Measurements from ENCODE around the gene NT5M.
A peak's percentile ranks its signal among the peaks of the same experiment; 100 is the strongest.

NT5M gene

DNA sequence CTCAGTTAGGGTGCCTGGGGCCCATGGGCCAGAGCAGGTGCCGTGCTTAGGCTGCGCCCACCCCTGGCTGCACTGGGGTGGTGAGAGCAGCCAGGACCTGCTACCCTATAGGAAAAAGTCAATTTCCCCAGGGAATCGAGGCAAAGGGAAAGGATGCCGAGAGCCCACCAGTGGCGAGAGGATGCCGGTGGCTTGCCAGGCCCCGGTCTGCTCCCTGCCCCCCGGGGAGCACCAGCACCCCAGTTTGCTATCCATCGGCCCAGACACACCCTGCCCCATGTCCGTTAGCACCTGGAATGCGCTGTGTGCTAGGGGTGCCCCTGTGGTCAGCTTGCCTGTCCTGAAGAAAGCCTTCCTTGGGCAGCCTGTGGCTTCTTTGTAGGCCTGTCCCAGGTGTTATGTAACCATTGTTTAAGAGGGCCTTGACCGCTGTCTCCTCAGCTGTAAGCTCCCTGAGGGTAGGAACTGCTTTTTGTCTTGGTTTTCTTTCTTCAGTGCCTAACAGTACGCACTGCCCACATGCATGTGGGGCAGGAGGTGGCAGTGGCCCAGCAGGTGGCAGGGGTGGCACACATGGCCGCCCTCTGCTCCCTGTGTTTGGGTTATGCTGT is 40.8 kb downstream of the NT5M start:
- no peak for DNase-seq

DNA sequence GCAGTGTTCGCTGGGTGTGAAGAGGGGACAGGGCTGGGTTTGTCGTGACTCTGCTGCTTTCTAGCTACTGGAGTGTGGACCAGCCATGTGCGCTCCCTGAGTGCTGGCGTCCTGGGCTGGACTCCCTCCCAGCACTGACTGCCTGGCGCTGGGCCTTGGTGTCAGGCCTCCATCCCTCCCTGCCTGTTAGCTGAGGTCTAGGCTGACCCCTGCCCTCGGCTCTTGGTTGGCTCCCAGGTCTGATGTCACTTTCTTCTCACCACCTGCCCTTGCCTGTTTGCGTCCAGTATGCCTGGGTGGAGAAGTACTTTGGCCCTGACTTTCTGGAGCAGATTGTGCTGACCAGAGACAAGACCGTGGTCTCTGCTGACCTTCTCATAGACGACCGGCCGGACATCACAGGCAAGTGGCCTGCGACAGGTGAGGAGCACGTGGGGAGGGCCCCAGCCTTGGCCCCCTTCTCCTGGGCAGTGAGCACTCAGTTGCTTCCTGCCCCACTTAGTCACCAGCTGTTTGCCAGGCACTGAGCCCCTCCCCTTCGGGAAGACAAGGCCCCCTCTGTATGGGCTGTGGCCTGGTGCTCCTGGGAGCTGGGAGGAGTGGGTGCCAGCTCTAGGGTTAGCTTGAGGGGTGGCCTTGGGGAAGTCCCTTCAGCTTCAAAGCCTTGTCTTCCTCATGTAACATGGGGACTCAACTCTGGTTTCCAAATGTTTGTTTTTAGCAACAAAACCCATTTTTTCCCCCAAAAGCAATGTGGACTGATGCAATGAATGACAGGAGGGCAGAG is 41.5 kb downstream of the NT5M start:
- no peak for DNase-seq

DNA sequence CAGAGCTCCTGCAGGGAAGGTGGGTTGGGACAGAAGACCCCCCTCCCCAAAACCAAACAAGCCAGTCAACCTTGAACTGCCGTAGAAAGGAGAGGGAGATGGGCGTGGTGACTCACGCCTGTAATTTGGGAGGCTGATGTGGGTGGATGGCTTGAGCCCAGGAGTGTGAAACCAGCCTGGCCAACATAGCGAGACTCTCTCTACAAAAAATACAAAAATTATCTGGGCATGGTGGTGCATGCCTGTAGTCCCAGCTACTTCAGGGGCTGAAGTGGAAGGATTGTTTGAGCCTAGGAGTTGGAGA is 42.1 kb downstream of the NT5M start:
- DNase-seq = no peak

DNA sequence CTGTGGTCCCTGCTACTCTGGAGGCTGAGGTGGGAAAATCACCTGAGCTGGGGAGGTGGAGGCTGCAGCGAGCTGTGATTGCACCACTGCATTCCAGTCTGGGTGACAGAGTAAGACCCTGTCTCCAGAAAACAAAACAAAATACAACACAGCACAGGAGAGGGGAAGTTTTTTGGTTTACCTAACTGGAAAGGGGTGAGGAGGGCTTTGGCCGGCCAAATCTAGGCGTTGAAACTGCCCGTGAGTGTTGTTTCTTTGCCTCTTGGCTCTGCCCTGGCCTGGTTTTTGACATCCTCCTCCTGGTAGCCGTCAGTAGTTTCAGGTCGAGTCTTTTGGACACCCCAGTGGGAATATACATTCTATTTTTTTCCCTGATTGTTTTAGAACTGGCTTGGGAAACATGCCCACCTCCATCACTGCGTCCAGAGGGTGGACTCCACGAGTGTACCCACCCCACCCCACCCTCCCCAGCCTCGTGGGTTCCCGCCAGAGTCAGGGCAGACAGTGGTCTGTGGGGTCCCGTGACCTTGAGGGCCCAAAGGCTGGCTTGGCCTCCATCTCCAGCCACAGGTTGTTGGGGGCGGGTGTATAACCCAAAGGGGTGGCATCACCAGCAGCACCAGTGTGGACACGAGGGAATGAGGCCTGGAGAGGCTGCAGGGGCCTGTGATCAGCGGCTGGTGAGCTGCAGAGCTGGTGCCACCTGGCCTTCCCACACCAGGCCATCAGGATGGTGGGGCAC is 42.7 kb downstream of the NT5M start:
- DNase-seq = no peak

GRCh38 chr17:17346428-17347233 is 43.5 kb downstream of the NT5M start:
- no peak for DNase-seq

DNA sequence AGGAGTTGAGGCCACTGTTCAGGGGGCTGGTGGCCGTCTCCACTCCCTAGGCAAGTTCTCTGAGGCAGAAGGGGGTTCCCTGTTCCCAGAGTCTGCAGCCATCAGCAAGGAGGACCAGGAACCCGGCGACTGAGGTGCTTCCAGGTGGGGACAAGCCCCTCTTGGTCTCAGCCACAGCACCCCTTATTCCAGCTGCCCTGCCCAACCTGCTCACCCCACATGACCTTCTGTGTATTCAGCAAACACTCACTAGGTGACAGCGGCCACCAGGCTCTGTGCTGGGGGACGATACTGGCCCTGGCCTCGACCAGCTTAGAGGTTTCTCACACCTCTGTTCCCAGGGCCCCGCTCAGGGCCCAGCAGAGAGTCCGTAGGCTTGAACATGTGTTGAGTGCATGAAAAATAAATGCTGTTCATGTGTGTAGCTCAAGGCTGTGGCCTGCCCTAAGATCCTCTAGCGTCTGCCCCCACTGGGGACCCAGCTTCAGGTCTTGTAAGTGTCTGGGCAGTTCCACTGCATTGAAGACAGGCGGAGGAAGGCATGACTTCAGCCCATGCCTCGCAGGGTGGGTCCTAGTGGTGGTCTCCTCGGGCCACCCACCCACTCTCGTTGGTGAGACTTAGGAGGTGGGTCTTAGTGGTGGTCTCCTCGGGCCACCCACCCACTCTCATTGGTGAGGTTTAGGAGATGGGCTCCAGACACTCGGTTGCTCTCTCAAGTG is 44.2 kb downstream of the NT5M start:
- DNase-seq = no peak

DNA sequence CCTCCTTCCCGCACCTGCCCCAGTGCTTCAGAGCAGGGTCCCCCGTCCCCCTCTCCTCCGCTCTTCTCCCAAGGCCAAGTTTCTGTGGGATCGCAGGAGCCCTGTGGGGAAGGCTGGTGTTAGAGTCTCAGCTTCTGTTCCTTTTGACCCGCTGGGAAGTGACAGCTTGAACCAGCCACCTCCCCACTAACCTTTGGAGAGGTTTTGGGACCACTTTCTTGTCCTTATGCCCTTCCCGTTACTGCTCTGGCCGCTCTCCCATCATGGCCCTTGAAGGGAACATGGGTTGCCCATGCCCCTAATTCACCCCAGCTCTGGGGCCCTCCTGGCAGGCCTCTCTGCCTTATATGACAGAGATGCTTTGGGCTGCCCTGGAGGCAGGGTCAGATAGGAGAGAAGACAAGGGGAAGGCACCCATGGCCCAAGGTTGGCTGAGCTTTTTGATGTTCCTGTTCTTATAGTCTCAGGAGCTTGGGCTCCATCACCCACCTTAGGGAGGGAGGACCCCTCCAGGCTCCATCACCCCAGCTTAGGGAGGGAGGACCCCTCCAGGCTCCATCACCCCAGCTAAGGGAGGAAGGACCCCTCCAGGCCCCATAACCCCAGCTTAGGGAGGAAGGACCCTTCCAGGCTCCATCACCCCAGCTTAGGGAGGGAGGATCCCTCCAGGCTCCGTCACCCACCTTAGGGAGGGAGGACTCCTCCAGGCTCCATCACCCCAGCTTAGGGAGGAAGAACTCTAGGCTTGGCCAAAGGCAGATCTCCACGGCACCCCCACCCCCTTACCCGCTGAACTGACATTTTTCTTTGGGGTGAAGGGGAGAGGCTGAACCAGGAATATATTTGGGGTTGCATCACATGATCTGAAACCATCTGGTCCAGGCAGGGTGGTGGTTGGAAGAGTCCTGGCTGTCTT is 45.0 kb downstream of the NT5M start:
- DNase-seq = no peak

- no peak for DNase-seq
These were observed 45.9 kb downstream of the NT5M start for GRCh38 chr17:17348872-17349723.

GRCh38 chr17:17349724-17350106 is 46.5 kb downstream of the NT5M start:
- DNase-seq = no peak

GRCh38 chr17:17350491-17351355 is 47.5 kb downstream of the NT5M start:
- DNase-seq = no peak

- DNase-seq = no peak
These were observed 48.3 kb downstream of the NT5M start for GRCh38 chr17:17351356-17351891.

- DNase-seq = no peak
These were observed 49.0 kb downstream of the NT5M start for GRCh38 chr17:17351901-17352781.

DNA sequence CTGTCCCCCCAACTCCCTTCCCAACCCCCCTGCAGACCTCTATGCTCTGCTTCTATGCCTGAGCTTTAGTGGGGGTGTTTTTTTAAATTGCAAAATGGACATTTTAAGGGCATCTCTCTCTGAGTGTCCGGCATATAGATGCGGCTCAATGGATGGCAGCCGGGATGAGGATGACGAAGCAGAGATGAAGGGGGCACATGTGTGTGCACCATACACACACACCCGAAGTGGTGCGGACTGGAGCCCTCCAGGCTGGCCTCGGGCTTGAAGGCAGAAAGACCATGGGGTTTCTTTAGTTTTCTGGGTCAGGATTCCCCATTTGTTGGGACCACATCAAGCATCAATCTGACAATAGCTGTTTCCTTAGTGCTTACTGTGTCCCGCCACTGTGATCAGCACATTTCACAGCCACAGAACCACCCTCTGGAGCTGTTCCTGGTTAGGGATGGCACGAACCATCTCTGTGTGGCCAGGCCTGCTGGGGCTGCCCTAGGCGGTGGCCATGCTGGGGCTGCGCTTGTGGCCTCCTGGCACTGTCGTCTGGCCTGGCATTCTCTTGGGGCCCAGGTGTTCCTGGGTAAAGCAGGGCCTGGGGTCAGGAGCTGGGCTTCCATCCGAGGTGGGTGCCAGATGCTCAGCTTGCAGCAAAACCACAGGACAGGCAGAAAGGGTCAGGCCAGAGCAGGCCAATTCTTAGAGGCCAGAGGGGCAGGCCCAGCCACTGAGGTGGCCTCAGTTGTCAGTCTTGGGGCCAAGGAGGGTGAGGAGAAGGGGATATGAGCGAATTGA is 49.9 kb downstream of the NT5M start:
- DNase-seq = no peak

- no peak for DNase-seq
These were observed 50.7 kb downstream of the NT5M start for GRCh38 chr17:17353625-17354484.

GRCh38 chr17:17354560-17355349 is 51.6 kb downstream of the NT5M start:
- DNase-seq = peak; percentile 68 to 73
